Activated CD8-positive, alpha-beta memory T cell treated with anti-CD3 and anti-CD28 coated beads for 1 hour (primary cell): Measurements from ENCODE around the gene ASCL4.

ENCODE experiments used
- DNase-seq, 2 donors: peaks; one replicate each; pipeline ENCODE4 v3.0.0-alpha.2; 2020; ENCODE audit warnings: low read depth in 1 of 2; ENCODE audit errors: extremely low read depth in 1 of 2

The ASCL4 gene

DNA sequence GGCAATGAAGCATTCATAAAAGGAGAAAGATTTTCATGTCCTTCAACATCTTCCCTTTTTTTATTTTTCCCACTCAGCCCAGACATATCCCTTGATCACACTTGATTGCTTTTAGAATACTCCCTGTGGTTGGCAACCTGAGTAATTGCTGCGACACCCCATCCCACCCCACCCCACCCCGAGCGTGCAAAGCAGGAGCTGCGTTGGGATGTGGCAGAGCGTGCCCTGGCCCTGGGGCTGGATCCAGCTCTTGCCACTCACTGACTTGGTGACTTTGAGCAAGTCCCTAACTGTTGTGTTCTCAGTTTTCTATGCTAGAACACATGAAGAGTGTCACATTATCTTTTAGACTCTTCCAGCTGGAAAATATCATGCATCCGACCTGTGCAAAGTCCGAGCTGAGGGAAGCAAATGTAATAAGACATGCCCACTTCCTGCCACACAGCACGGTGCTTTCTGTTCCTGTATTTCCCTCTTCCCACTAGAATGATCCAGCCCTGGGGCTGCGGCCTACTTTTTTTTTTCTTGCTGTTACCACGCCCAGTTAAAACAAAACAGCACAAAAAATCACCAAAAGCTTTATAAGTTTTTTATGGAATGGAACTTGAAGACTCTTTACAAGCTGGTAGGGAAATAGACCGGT, 4.0 kb downstream of the ASCL4 start:
- no peak for DNase-seq

DNA sequence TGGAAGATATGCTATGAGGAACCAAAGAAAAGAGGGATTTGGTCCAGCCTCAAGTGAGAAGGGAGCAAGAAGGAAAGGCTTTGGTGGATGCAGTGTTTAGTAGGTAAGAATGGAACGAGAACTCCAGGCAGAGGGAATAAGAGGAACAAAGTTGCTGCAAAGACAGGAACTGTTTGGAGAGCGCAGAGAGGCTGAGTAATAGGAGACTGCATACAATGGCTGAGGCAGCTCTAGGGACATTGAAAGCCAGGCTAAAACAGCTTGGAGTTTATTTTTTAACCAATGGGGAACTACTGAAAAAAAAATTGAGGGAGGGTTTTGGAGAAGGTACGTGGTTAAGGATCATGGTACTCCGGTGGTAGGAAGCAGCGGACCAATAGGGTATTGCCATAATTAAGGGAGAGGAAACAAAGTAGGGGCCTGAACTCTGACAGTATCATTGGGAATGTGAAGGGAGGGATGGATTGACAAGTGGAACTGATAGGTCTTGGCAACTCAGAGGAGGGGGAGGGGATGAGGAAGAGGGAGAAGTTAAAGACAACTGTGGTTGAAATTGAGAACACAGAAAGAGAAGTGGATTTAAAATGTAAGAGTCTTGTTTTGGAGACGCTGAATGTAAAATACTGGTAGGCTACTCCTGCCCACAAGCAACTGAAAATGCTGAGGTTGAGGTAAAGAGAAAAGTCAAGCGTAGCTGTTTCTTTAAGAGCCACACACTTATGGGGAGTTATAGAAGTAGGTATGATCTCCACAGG, 4.8 kb downstream of the ASCL4 start:
- DNase-seq, result no peak

DNA sequence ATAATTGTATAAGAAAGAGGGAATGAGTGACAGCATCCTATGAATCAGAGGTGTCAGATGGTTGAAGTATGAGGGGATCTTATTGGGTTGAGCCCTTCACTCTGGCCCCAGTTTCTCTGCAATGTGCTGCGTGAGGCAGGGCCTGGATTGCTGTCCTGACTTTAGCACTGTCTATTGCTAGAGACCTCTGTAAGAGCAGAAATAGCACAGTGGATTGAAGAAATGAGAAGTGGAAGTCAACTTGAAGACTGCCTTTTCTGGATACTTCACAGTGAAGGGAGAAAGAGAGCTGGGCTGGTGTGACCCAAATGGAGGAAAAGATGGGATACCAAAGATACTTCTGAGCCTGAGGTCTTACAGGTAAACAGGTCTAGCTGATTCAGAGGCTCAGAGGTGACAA, 5.8 kb downstream of the ASCL4 start:
- DNase-seq, result no peak

DNA sequence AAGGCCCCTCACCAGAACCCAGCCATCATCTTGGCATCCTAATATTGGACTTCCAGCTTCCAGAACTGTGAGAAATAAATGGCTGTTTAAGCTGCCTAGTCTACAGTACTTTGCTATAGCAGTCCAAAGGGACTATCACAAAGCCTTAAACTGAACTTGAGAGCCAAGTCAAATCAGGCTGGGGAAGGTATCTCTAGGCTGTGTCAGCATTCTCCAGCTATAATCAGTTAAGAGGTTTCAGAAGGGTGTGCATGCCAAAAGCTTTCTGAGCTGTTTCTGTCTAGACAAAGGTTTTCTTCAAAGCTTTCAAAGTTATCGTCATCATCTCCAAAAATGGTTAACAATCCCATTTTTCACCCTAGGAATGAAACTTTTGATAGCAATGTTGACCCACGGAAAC, 7.6 kb downstream of the ASCL4 start:
- DNase-seq, result no peak

DNA sequence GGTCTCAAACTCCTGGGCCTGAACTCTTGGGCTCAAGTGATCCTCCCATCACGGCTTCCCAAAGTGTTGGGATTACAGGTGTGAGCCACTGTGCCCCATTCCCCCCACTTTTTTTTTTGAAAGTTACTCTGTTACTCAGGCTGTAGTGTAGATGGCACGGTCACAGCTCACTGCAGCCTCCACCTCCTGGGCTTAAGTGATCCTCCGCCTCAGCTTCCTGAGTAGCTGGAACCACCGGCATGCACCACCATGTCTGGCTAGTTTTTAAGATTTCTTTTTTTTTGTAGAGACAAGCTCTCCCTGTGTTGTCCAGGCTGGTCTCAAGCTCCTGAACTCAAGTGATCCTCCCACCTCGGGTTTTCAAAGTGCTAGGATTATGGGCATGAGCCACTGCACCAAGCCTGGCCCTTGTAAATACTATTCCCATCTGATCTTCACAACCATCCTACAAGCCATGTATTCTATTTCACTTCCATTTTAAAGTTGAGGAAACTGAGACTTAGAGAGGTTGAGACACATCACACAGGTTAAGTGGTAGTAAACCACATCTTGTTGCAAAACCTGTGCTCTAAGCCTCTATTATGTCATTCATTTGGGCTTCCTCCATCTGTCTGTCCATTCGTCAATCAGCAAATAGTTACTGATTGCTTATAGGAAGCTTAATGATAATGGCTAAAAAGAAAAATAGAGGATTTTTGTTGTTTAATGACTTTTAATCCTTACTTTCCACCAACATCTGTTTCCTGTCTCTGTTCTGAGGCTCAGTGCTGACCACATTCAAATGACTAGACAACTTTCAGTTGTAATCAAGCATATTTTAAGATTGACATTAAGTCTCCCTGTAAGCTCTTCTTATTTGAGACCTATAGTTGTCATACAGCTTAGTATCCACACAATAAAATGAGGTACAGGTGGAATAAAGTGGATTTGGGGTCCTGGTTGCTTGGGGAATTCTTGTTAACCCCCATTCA, 9.2 kb downstream of the ASCL4 start:
- no peak for DNase-seq

DNA sequence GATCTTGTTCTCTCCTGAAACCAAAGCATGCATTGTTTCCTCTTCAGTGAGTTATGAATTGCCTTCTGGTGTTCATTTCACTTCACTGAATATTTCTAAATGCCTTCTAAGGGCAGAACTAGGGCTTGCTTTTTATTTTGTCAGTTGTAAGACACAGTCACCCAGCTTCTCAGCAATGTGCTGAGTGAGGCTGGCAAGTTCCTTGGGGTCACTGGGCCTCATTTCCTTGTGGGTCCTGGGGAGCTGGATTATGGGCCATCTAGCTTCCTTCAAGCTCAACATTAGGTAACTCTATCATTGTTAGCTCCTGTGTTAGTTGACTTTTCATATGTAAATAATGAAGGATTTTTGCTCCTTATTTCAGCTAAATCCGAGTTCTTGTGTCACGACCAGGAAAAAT, 13.8 kb downstream of the ASCL4 start:
- DNase-seq, result no peak

DNA sequence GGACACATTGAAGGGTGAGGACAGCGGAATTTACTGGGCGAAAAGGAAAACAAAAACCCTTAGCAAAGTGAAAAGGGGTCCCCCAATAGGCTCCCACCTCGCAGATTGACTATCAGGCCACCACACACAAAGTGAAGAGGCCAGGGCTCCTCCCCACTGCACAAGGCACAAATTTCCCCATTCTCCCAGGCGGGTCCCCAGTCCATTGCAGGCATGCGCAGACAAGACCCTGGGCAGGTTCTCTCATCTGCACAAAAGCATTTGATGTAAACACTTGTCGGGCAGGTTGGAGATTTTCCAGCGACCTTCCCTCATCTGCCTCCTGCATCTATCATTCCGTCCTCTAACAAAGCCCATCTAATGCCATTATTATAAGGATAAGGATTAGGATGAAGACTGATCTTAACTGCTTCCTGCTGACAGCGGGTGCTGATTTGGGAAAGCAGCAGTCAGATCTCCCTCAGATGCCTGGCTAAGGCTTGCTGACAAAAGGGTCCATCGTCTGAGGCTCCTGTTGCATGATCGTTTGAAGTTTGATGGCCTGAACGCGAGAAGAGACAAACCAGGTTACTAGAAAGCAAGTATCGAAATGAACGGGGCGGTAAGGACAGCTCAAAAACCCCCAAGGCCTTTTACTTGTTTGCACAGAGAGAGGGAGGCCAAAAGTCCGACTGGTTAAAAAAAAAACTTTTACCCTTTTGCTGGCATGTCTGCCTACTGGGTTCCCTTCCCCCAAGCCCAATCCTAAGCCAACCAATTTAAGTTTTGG, 14.4 kb downstream of the ASCL4 start:
- DNase-seq, result no peak

DNA sequence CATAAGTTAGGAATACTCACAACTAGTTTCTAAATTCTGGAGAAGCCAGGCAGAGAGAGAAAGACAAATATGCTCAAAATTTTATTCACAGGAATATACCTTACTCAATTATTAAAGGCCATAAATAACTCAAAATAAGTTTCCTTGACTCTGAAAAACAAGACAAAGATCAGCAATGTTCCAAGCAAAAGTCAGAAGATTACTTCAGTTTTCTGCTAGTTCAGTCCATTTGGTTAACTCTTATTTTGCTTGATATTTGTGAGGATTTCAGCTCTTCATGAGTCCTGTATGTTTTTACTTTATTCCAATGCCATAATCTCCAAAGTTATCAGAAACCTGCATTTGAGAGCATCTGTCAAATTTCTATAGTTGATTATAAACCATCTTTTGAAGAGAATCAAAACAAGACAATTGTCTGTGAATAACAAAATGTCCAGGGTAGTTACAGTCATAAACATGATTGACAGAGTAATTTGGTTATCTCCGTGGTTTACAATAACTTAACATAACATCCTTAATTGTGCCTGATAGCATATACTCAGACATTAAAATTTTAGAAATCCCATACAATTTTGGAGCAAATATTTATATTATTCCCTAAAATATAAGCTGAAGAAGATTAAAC, 17.1 kb downstream of the ASCL4 start:
- DNase-seq, result no peak

DNA sequence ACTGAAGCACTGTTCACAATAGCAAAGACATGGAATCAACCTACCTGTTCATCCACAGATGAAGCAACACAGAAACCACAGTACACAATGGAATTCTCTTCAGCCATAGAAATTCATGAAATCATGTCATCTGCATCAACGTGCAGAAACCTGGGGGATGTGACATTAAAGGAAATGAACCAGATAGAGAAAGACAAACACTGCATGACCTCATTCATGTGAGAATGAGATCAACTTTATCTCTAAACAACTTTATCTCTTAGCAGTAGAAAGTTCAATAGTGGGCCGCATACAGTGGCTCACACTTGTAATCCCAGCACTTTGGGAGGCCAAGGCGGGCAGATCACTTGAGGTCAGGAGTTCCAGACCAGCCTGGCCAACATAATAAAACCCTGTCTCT, 19.9 kb downstream of the ASCL4 start:
- DNase-seq, result no peak

DNA sequence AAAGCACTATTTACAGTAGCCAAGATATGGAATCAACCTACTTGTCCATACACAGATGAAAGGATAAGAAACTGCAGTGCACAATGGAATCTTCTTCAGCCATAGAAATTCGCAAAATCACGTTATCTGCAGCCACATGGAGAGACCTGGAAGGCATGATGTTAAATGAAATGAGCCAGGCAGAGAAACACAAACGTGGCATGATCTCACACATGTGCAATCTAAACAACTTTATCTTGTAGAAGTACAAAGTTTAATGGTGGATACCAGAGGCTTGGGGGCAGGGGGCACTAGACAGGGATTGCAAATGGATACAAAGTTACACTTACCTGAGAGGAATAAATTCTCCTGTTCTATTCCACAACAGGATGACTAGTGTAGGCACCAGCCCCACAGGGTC, 24.1 kb downstream of the ASCL4 start:
- DNase-seq, result no peak

DNA sequence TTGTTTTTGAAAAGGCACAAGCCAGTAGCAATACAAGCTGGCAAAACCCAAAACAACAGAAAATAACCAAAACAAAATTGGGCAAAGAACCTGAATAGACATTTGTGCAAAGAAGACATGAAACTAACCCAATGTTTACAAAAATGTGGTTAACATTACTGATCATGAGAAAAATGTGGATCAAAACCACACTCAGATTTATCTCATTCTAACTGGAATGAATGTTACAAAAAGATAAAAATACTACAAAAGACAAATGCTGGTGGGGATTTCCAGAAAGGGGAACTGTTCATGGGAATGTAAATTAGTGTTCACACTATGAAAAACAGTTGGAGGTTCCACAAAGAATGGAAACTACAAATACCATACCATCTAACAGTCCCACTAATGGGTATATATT, 26.6 kb downstream of the ASCL4 start:
- no peak for DNase-seq

DNA sequence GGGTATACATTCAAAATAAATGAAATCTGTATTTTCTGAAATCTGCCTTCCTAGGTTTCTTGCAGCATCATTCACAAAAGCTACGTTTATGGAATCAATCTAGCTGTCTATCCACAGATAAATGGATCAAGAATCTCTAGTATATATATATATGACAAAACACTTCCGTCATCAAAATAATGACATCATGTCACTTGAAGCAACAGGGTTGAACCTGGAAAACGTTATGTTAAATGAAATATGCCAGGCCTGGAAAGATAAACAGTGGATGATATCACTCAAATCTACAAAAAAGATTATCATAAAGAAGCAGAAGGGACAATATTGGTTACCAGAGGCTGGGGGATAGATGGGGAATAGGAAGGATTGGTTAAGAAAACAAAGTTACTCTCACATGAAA, 28.6 kb downstream of the ASCL4 start:
- DNase-seq, result no peak

DNA sequence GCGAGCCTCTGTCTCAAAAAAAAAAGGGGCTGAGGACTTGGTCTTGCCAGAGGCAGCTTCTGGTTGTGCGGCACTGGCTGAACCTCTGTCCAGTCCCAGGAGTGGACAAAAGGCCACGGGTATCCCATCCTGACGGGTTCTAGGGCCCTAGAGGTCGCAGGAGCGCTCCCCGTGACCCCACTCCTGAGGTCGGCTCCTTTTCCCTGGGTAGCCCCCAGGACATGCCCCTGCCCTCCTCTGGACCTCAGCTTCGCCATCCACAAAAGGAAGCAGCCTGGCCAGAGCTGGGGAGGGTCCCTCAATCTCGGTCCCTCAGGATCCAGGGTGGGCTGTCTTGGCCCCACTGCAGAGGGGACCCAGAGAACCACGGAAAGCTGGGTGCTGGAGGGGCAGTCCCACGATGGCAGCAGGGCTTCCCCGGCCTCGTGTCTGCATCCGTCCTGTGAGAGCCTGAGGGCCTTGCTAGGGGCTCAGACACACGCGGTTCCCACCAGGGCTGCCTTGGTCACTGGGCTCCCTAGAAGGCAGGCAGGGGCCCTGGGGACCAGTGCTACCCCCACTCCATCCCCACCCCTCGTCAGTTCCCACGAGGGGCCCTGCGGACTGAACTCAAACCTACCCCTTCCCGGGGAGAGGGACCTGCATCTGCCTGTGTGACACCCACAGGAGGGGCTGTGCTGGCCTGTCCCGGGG, 31.1 kb downstream of the ASCL4 start:
- DNase-seq, result no peak

DNA sequence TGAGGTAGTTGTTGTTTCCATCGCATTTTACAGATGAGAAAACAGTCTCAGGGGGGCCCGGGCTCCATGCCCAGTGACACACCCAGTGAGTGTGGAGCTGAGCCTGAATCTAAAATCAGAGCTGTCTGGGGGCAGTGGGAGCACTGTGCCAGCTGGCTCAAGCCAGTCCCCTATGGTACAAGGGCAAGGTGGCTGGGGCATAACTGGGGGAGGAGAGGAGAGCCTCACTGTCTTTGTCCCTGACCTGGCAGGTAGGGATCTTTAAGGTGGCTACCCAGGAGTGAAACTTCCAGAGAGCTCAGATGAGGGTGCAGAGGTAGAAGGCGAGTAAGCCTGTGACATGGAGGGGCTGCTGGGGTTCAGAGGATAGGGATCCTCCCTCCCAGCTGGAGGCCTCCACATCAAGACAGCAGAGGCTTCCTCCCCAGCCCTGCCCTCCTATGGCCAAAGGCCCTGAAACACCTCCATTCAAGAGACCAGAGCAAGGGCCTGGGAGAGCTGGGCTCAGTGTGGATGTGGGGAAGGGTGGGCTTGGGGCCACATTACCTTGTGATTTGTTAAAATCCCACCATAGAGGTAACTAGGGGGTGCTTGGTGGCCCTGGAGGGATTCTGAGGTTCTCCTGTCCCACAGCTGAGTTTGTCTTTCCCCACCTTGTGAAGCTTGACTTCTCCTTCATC, 33.1 kb downstream of the ASCL4 start:
- no peak for DNase-seq

DNA sequence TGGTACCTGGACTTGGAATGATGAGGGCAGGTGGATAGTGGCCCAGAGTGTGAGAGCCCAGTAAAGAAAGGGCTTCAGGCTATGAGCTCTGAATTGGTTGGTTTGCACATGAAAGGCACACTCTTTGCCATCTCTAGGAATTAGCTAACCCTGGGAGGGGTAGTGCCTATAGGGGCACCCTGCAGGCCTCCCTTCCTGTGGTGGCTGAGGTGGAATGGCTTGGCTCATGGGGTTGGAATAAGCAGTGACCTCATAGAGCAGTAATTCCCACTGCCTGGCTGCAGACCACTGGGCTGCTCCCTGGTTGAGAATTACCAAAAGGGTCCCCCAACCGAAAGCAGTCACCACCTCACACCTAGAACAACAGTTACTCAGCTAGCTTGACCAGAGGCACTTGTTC, 42.7 kb downstream of the ASCL4 start:
- no peak for DNase-seq

DNA sequence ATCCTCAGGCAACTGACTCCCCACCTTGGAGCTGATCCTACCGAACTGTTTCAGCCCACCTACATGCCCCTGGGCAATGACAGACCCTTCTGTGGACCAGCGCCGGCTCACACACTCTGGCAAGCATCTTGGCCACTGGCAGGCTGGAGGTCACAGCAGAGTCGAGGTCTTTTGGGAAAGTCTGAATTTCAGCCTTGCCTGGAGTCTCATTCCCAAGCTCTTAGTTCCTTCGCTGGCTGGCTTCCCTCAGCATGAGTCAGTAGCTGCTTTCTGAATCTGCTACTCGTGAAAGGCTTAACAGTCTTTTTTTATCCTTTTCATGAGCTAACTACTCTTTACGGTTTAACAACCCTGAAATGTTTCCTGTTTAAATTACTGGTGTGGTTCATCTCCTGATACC, 44.5 kb downstream of the ASCL4 start:
- no peak for DNase-seq

DNA sequence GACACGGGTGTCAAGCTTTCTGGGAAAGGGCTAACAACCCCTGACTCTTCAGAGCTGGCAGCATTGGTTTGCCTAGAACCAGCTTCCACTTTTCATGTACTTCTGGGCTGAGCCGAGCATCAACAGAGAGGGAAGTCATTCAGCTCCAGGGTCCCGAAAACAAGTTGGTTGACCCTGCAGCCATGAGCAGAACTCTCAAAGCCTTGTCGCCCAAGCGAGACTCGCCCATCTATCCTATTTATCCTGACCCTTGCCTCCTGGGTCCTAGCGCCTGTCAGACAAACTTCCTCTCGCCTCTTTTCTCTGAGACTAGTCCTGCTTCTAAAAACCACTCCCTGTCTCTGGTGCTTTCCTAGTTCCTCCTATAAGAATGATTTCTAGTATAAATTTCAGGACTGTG, 47.9 kb downstream of the ASCL4 start:
- no peak for DNase-seq
